NCI-H128 (cell line): ENCODE data around the gene IGFN1.

Experiments used
- DNase-seq: peaks from one replicate; lab custom pipeline; 2025; ENCODE audit not compliant: unreplicated experiment; lab: John Stamatoyannopoulos, UW

The IGFN1 gene

GRCh38 chr1:201190624-201191051 is at the start of gene IGFN1:
Gene IGFN1, plus strand, starts transcription at chr1:201190824. Its CDS starts 2,470 bp downstream, at chr1:201193294.
- DNase-seq = no peak

DNA sequence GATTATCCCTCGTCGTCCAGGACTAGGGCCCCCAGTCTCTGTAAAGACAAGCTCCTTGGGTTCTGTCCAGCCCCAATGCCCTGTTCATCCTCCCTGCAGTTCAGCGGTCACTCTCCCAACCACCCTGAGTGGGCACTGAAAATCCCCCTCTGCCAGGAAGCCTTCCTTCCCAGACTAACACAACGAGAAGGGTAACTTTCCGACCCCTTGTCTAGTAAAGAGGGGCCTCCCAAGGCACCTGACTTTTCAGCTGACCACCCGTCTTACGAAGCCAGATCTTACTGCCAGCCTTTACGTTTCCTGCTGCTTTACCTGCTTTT is 49.7 kb upstream of the IGFN1 start:
- no peak for DNase-seq

DNA sequence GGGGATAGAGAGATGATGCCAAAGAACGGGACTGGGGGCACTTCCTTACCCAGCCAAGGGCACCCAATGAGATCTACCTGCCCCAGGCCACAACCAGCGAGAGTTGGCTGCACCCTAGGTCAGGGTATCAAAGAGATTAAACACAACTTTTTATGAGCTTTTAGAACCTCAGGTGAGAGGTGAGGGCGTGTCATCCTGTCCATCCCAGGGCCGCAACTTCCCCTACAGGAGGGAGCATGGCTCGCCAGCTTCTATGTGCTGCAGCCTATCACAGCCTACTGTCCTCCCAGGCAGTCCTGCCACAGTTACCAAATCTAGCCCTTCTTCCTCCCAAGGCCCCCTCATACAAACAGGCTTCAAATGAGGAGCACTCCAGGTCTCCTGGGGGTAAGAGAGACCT is 49.2 kb upstream of the IGFN1 start:
- no peak for DNase-seq

- DNase-seq = no peak
These were observed 48.4 kb upstream of the IGFN1 start for GRCh38 chr1:201142011-201142848.

DNA sequence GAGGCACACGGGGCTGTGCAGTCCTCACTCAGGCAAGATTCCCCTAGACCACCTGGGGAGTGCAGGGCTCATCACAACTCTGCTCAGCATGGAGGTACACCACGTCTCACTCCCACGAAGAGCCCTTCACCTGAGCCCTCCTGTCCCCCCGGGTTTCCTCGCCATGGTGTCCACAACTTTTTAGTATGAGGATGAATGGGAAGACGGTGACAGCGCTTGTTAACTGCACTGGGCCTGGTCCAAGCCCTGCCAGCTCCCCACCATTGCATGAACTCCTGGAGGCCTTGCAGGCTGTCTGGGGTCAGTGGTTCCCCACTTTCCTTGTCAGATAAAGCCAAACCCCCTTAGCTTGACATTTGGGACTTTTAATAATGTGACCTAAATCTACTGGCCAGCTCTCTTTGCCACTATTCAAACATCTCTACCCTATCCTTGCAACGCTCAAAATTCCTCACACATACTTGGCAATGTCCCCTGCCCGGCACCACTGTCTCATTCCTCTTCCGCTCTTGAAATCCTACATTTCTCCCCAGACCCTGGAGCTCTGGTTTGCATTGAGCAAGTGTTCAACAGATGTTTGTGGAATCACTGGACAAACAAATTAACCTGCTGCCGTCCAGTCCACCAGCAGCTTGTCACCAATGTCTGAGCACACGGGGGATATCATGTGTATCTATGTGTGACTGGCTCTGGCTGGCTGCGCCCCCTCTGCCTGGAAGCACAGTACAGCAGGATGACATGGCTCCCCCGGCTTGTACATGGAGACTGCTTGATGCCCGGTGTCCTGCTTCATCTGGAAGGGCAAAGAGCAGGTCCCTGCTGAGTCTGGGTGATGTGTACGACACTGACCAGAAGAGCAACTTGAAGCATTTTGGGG is 47.5 kb upstream of the IGFN1 start:
- DNase-seq = no peak

DNA sequence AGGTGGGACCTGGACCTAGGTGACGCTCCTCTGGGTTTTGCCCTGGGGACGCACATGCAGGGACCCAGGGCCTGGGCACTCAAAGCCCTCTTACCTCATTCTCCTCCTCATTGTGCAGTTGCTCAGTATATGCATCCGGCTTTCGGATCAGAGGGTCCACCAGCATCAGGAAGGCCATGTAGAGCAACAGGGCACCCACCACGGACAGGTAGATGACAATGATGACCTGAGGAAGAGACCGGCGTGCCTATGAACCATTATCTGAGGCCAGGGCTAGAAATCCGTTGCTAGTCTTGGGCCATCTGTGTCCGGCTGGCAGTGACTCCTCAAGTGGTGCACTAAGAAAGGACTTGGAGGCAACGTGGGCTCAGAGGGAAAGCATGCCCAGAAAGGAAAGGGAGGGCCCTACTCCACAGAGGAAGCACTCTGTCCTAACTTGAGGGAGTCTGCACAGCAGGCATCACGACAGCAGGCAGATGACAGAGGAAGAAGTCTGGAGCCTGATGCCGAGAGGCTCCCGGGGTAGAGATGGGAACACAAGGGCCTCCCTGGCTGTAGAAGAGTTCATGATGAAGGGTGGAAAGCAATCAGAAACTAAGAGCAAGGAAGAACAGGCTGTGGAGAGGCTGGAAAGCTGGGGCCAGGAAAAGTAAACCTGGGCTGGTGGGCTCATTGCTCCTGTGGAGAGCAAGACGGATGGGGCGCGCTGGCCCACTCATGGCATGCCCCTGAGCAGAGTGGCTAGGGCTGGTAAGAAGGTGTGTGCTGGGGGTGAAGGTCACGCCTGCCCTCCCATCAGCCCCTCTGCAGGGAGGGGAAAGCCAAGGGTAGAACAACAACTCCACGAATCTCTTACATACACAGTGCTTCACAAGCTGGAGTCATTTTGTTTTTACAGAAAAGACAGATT is 46.6 kb upstream of the IGFN1 start:
- no peak for DNase-seq

DNA sequence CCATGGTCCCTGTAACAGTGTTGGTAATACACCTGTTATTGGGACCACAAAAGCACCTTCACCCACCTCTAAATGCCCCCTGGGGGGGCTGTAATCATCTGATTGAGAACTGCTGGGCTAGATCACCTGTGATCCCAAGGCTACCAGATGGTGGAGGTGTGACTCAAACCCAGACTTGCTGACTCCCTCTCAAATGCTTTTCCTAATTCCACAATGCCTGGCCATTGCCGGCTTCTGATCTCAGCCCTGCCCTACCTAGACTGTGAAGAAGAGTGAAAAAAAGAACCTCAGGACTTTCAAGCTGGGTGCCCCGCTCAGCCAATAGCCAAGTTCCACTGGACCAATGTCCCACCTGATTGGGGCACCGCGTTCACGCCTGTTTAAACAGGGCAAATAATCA is 45.9 kb upstream of the IGFN1 start:
- DNase-seq = no peak

DNA sequence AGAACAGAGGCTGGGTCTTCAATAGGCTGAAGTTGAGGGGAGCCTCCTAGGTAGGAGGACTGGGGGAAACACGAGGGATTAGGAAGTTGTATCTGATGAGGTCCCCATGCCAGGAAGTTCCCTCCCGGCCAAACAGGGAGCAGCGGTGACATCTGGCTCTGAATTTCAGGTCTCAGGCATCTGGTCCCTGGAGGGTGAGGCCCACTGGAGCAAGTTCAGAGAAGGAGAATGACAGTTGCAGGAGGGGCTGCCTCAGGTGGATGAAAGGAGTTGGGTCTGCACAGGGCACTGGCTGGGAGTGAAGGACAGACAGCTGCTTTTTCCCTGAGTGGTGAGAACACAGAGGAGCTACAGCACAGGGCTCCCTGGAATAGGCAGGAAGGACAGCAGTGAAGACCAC is 45.5 kb upstream of the IGFN1 start:
- no peak for DNase-seq

- no peak for DNase-seq
These were observed 44.8 kb upstream of the IGFN1 start for GRCh38 chr1:201145816-201146215.

DNA sequence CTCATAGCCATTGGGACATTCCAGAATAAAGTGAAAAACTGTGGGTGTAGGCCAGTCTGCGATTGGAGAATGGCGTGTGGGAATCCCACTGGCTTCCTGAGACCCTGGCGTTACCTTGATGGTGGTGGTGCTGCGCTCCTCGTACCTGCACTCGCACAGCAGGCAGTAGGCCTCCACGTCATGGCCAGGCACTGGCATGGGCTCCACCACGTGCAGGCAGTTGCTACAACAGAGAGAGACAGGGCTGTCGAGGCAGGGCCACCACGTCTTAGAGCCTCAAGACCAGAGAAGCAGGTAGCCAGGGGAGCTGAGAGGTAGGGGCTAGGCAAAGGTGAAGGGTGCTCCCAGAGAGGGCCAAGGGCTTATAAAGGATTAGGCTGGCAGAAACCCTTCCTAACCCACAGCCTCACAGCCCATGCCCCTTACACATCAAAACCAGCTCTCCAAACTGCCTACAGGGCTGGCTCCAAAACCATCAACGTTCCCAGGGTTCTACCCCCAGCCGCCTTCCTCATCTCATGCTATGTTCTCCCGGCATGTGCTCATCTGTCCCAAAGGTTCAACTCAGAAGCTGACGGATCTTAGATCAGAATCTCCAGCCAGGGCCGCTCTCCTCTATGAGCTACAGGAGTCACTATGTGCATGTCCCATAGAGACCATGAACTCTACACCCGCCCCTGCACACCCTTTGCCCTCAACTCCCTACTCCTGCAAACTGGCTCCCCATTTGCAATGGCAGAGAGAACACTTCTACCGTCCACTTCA is 43.8 kb upstream of the IGFN1 start:
- no peak for DNase-seq

GRCh38 chr1:201147396-201148015 is 43.1 kb upstream of the IGFN1 start:
- no peak for DNase-seq

DNA sequence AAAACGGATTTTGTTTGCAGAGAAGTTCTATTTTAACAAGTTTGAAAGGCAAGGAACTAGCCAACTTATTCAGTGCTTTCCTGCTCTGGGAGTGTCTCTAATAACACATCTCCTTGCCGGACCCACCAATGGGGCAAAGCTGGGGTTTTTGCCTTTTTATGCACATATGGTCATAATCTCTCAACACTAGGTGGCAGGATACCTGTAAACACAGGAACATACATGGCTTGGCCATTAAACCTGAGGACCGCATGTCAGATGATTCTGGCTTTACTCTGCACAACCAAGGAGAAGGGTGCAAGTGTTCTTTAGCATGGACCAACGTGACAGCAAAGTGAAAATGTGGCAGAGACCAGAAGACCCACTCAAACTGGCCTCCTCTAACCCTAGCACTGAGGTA is 41.2 kb upstream of the IGFN1 start:
- DNase-seq = no peak

DNA sequence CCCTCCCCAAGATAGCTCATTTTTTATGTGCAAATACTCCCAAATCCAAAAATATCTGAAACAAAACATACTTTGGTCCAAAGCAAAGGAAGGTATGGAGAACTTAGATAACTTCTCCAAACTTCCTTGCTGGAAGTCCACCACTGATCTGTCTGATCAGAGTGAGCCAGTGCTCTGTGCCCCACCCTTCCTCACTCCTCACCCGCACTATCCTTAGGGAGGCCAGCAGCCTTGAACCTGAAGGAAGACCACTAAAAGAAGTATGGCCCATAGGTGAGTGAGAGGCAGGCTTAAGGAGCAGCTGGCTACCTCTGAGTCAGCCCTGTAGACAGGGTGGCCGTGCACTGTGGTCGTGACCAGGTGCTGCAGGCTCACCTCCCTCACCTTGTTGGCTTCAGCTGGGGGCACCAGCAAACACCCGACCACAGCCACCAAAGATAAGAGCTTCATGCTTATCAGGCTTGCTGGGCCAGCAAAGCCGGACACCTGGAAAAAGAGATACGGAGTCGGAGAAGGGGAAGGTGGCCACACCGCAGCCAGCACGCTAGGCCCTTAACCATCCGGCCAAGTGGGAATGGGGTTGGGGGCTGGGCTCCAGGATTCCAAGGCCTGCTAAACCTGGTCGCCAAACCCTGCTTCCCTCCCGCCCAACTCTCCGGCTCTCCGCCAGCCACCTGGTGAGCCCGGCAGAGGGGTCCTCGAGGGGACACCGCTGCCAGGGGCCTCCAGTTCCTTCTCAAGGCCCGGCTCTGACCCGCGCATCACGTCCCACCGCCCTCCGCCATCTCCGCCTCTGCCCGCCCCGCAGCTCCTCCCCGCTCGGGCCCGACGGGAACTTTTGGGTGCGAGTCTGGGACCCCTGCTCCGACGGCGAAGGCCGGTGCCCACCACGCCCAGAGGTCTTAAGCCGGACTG is 36.9 kb upstream of the IGFN1 start:
- peak; percentile 54 for DNase-seq

- DNase-seq = peak; percentile 99
These were observed 36.0 kb upstream of the IGFN1 start, which contains the start of gene TMEM9 for GRCh38 chr1:201154389-201155165. Gene TMEM9, minus strand, starts transcription at chr1:201154474. Its CDS starts 551 bp downstream, at chr1:201153923.

GRCh38 chr1:201155354-201155753 is 35.3 kb upstream of the IGFN1 start:
- DNase-seq = no peak

GRCh38 chr1:201156346-201156745 is 34.3 kb upstream of the IGFN1 start:
- no peak for DNase-seq

DNA sequence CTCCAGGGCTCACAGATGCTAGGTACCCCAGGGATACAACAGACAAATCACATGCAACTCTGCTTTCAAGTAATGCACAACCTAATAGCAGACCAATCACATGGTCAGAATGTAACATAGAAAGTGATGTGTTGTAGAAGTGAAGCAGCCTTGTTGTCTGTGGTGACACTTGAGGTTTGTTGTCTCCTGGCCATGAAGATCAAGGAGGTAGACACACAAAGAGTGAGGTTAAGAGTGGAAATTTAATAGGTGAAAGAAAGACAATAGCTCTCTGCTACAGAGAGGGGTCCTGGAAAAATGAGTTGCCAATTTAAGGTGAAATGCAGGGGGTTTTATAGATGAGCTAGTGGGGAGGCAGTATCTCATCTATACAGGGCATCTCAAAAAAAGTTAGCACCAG is 33.8 kb upstream of the IGFN1 start:
- DNase-seq = no peak

DNA sequence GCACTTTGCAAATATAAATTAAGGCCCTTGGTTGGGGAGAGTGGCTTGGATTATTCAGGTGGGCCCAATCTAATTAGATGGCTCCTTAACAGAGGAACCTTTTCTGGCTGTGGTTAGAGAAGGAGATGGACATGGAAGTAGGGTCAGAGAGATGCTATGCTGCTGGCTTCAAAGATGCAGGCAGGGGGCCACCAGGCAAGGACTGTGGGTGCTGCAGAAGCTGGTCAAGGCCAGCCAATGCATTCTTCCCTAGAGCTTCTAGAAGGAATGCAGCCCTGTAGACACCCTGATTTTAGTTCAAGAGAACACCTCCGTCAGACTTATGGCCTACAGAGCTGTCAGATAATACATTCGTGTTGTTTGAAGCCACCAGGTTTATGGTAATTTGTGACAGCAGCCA is 32.7 kb upstream of the IGFN1 start:
- DNase-seq = no peak
